Measurements from ENCODE around the gene FALEC.

Gene FALEC

DNA sequence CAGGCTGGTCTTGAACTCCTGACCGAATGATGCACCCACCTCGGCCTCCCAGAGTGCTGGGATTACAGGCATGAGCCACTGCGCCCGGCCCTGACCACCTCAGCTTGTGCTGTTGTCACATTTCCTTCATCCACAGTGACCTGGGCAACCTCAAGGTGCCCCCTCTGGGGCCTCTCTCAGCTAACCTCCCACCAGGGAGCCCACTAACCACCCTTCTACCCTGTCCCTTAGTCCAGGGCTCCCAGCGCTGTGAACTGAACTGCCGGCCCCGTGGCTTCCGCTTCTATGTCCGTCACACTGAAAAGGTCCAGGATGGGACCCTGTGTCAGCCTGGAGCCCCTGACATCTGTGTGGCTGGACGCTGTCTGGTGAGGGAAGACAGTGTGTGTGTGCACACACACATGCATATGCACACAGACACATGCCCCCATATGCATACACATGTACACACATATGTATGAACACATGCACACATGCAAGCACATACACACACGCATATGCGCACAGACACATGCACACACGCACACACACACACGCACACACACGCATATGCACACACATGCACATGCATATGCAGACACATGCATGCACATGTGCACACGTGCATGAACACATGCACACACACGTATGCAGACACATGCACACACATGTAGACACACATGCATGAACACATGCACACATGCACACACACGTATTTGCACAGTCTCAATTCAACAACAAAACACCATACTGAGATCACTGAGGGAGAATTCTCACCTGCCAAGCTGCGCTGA, 39.8 kb downstream of the FALEC start:
- TF ChIP-seq POLR2AphosphoS5 (IDR thresholded peaks at IDR 0.05; ENCODE audit: low read depth, low read length) (no peak), SIN3A (IDR thresholded peaks at IDR 0.05; ENCODE audit: borderline replicate concordance, insufficient read depth, low read length) (no peak), TAF1 (IDR thresholded peaks at IDR 0.05; ENCODE audit: borderline replicate concordance, insufficient read depth, low read length) (no peak), FOXP2 (optimal IDR thresholded peaks at IDR 0.05; ENCODE audit: borderline replicate concordance, extremely low read depth, extremely low read length, insufficient read depth) (no peak)
- TF ChIP-seq, protein P1, sequence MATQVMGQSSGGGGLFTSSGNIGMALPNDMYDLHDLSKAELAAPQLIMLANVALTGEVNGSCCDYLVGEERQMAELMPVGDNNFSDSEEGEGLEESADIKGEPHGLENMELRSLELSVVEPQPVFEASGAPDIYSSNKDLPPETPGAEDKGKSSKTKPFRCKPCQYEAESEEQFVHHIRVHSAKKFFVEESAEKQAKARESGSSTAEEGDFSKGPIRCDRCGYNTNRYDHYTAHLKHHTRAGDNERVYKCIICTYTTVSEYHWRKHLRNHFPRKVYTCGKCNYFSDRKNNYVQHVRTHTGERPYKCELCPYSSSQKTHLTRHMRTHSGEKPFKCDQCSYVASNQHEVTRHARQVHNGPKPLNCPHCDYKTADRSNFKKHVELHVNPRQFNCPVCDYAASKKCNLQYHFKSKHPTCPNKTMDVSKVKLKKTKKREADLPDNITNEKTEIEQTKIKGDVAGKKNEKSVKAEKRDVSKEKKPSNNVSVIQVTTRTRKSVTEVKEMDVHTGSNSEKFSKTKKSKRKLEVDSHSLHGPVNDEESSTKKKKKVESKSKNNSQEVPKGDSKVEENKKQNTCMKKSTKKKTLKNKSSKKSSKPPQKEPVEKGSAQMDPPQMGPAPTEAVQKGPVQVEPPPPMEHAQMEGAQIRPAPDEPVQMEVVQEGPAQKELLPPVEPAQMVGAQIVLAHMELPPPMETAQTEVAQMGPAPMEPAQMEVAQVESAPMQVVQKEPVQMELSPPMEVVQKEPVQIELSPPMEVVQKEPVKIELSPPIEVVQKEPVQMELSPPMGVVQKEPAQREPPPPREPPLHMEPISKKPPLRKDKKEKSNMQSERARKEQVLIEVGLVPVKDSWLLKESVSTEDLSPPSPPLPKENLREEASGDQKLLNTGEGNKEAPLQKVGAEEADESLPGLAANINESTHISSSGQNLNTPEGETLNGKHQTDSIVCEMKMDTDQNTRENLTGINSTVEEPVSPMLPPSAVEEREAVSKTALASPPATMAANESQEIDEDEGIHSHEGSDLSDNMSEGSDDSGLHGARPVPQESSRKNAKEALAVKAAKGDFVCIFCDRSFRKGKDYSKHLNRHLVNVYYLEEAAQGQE (IDR thresholded peaks at IDR 0.05; ENCODE audit: insufficient read depth in 1 of 2, low read depth in 2 of 2, low read length in 2 of 2), result no peak

DNA sequence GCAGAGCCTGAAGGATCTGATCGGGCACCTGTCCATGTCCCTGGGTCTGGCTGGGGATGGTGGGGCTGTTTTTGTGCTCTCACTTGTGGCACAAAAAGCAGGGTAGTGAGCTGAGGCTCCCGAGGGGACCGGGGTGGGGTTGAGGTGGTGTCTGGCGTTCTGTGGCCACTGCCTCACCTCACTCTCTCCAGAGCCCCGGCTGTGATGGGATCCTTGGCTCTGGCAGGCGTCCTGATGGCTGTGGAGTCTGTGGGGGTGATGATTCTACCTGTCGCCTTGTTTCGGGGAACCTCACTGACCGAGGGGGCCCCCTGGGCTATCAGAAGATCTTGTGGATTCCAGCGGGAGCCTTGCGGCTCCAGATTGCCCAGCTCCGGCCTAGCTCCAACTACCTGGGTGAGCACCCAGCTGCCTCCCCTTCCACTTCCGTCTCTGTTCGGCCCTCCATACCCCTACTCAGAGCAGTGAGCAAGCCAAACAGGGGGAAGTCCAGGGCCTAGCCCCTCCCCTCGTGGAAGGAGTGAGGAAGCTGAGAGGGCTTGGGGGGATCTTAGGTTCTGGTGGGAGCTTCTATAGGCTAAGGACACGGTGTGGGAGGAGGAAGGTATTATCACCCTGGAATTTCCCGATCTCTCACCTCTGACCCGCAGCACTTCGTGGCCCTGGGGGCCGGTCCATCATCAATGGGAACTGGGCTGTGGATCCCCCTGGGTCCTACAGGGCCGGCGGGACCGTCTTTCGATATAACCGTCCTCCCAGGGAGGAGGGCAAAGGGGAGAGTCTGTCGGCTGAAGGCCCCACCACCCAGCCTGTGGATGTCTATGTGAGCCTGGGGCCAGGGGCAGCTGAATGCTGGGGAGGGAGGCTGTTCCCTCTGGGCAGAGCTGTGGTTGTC, 40.7 kb downstream of the FALEC start:
- TF ChIP-seq, protein P1 (IDR thresholded peaks at IDR 0.05; ENCODE audit: insufficient read depth in 1 of 2, low read depth in 2 of 2, low read length in 2 of 2), result no peak
- TF ChIP-seq TAF1 (IDR thresholded peaks at IDR 0.05; ENCODE audit: borderline replicate concordance, insufficient read depth, low read length) (no peak), SIN3A (IDR thresholded peaks at IDR 0.05; ENCODE audit: borderline replicate concordance, insufficient read depth, low read length) (no peak), FOXP2 (optimal IDR thresholded peaks at IDR 0.05; ENCODE audit: borderline replicate concordance, extremely low read depth, extremely low read length, insufficient read depth) (no peak), POLR2AphosphoS5 (IDR thresholded peaks at IDR 0.05; ENCODE audit: low read depth, low read length) (no peak)

DNA sequence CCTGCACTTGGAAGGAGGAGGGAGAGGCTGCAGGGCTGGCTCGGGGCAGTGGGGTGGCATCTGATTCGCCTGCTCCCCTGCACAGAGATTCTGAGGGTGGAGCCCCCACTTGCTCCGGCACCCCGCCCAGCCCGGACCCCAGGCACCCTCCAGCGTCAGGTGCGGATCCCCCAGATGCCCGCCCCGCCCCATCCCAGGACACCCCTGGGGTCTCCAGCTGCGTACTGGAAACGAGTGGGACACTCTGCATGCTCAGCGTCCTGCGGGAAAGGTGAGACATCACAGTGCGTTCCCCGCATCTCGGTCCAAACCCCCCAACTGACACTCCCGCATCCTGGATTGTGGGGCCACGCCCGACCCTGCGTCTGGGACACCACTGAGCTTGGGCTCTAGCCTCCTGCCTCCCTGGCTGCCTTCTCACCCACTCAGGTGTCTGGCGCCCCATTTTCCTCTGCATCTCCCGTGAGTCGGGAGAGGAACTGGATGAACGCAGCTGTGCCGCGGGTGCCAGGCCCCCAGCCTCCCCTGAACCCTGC, 41.6 kb downstream of the FALEC start:
- TF ChIP-seq TAF1 (IDR thresholded peaks at IDR 0.05; ENCODE audit: borderline replicate concordance, insufficient read depth, low read length), result no peak
- TF ChIP-seq, protein P1 (IDR thresholded peaks at IDR 0.05; ENCODE audit: insufficient read depth in 1 of 2, low read depth in 2 of 2, low read length in 2 of 2), result no peak
- TF ChIP-seq SIN3A (IDR thresholded peaks at IDR 0.05; ENCODE audit: borderline replicate concordance, insufficient read depth, low read length), result no peak
- no peak for TF ChIP-seq FOXP2 (optimal IDR thresholded peaks at IDR 0.05; ENCODE audit: borderline replicate concordance, extremely low read depth, extremely low read length, insufficient read depth)
- no peak for TF ChIP-seq POLR2AphosphoS5 (IDR thresholded peaks at IDR 0.05; ENCODE audit: low read depth, low read length)

DNA sequence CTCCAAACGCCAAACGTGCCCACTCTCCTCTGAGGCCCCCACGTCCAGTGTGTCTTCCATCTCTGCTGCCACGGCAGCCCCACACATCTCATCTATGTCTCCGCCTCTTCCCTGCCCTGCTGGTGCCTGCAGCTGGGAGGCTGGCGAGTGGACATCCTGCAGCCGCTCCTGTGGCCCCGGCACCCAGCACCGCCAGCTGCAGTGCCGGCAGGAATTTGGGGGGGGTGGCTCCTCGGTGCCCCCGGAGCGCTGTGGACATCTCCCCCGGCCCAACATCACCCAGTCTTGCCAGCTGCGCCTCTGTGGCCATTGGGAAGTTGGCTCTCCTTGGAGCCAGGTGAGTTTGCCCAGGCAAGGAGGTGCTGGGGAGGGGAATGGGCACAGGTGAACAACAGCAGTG, 42.3 kb downstream of the FALEC start:
- no peak for TF ChIP-seq SIN3A (IDR thresholded peaks at IDR 0.05; ENCODE audit: borderline replicate concordance, insufficient read depth, low read length)
- no peak for TF ChIP-seq TAF1 (IDR thresholded peaks at IDR 0.05; ENCODE audit: borderline replicate concordance, insufficient read depth, low read length)
- TF ChIP-seq POLR2AphosphoS5 (IDR thresholded peaks at IDR 0.05; ENCODE audit: low read depth, low read length), result no peak
- TF ChIP-seq, protein P1 (IDR thresholded peaks at IDR 0.05; ENCODE audit: insufficient read depth in 1 of 2, low read depth in 2 of 2, low read length in 2 of 2), result no peak
- no peak for TF ChIP-seq FOXP2 (optimal IDR thresholded peaks at IDR 0.05; ENCODE audit: borderline replicate concordance, extremely low read depth, extremely low read length, insufficient read depth)

Data from PFSK-1 (cell line).